ENCODE data around the gene F2. TPM values are rescaled to one million over a fixed set of nuclear protein-coding genes. Genes with fewer than 3 reads are reported as not detected.
A peak's percentile ranks its signal among the peaks of the same experiment; 100 is the strongest.
"Not testable (repeated sequence)": the region's sequence is repeated elsewhere in the genome, so short reads cannot be mapped to it uniquely, and the experiment has no call there.

The F2 gene
- polyA plus RNA-seq (2013): 0.04 and 0.05 TPM in 2 replicates

DNA sequence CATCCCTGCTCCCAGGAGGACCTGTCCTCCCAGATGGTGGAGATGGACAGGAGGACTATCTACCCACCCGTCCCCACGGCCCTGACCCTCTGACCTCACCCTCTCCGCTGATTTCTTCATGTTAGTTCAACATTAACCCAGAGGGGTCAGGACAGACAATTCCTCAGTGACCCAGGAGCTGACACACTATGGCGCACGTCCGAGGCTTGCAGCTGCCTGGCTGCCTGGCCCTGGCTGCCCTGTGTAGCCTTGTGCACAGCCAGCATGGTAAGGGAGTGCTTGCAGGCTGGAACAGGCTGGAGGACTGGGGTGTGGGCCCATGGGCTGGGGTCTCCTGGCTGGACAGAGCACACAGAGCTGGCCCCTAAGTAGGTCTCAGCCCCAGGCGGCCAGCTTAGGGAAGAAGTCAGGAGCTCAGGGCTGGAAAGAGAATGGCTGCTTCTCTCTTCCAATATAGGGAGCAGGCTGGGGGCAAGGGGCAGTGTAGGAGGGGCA lies at the start of gene F2:
TSS of gene F2 (plus strand) at position 166 of the 495 bp plus-strand sequence. CDS start at position 189, 23 bp downstream.
- Histone ChIP-seq H2AK5ac (ENCODE audit: low read length) (no peak within 1 kb of the TSS), H3K4me2 (ENCODE audit: low read length) (no peak within 1 kb of the TSS), H4K91ac (ENCODE audit: low read depth, low read length) (peak within 1 kb of the TSS; percentile 6), H3K27ac (ENCODE audit: low read depth, low read length) (no peak within 1 kb of the TSS), H3K14ac (ENCODE audit: low read length) (no peak within 1 kb of the TSS), H2BK12ac (ENCODE audit: low read length) (no peak within 1 kb of the TSS), H3K4me1 (ENCODE audit: control insufficient read depth in 1 of 2, insufficient read depth in 2 of 2, low read length in 2 of 2) (peaks cover 8 to 10% of the 10 kb centered on the region in 2 experiments), H3K4ac (ENCODE audit: low read depth, low read length) (no peak within 1 kb of the TSS), H3K23ac (ENCODE audit: low read length) (no peak within 1 kb of the TSS), H3K9ac (ENCODE audit: low read length) (no peak within 1 kb of the TSS), H3K79me2 (ENCODE audit: control insufficient read depth, insufficient read depth, low read length, poor library complexity) (no peaks in the 10 kb centered on the region), H3K18ac (ENCODE audit: low read length) (no peak within 1 kb of the TSS), H3K27me3 (ENCODE audit: insufficient read depth, low read length) (no peaks in the 10 kb centered on the region), H2BK5ac (ENCODE audit: low read depth, low read length, poor library complexity) (no peak within 1 kb of the TSS), H3K4me3 (ENCODE audit: low read depth, low read length) (no peak within 1 kb of the TSS), H3K9me3 (ENCODE audit: insufficient read depth, low read depth, low read length) (no peaks in the 10 kb centered on the region), H4K12ac (ENCODE audit: low read depth, low read length) (no peak within 1 kb of the TSS), H2BK120ac (ENCODE audit: insufficient read depth, low read length, poor library complexity) (no peak within 1 kb of the TSS), H4K8ac (ENCODE audit: low read depth, low read length) (peak within 1 kb of the TSS; percentile 27), H2AFZ (ENCODE audit: insufficient read depth, low read length, poor library complexity) (peak within 1 kb of the TSS; percentile 19), H3K79me1 (ENCODE audit: low read length) (no peaks in the 10 kb centered on the region), H3K36me3 (ENCODE audit: control insufficient read depth in 1 of 2, insufficient read depth in 2 of 2, low read length in 2 of 2) (no peaks in the 10 kb centered on the region)
- no CpG with 5 or more reads among the region's 7 CpGs for WGBS (ENCODE audit: extremely low coverage, insufficient coverage, insufficient read length)
- no peak for DNase-seq

DNA sequence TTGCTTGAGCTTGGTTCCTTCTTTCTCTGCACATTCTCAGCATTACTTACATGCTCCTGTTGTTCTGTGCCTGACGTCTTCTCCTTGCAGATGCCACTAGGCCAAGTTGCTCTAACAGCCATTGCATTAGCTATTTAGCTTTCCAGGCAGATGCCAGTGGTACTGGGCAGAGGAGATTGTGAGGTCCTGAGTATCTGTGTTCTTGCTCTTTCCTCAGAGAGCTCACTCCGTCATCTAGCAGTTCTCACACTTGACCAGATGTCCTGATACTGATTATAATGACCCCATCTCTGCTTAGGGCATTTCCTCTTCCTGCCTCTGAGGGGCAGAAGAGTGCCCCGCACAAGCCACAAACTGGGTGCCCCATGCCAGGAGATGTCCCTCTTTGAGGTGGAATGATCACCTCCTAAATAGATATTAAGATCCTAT lies 49.3 kb upstream of the F2 start:
- WGBS (ENCODE audit: extremely low coverage, insufficient coverage, insufficient read length): no CpG with 5 or more reads among the region's 3 CpGs
- H3K4ac ChIP-seq (ENCODE audit: low read depth, low read length): no peak overlapping the region
- no peak overlapping the region for H4K91ac ChIP-seq (ENCODE audit: low read depth, low read length)
- no peak overlapping the region for H2AFZ ChIP-seq (ENCODE audit: insufficient read depth, low read length, poor library complexity)
- no peaks in the 10 kb centered on the region for H3K79me2 ChIP-seq (ENCODE audit: control insufficient read depth, insufficient read depth, low read length, poor library complexity)
- no peak for DNase-seq
- no peak overlapping the region for H2AK5ac ChIP-seq (ENCODE audit: low read length)
- no peak overlapping the region for H2BK120ac ChIP-seq (ENCODE audit: insufficient read depth, low read length, poor library complexity)
- H3K79me1 ChIP-seq (ENCODE audit: low read length): peaks cover 1% of the 10 kb centered on the region
- no peak overlapping the region for H3K9ac ChIP-seq (ENCODE audit: low read length)
- no peak overlapping the region for H4K8ac ChIP-seq (ENCODE audit: low read depth, low read length)
- H3K36me3 ChIP-seq (ENCODE audit: control insufficient read depth in 1 of 2, insufficient read depth in 2 of 2, low read length in 2 of 2): peaks cover 54 to 72% of the 10 kb centered on the region in 2 experiments
- no peak overlapping the region for H3K4me3 ChIP-seq (ENCODE audit: low read depth, low read length)
- no peak overlapping the region for H3K23ac ChIP-seq (ENCODE audit: low read length)
- H3K4me1 ChIP-seq (ENCODE audit: control insufficient read depth in 1 of 2, insufficient read depth in 2 of 2, low read length in 2 of 2): peaks cover 7 to 11% of the 10 kb centered on the region in 2 experiments
- H2BK12ac ChIP-seq (ENCODE audit: low read length): no peak overlapping the region
- H3K14ac ChIP-seq (ENCODE audit: low read length): no peak overlapping the region
- H3K27me3 ChIP-seq (ENCODE audit: insufficient read depth, low read length): no peaks in the 10 kb centered on the region
- no peak overlapping the region for H3K18ac ChIP-seq (ENCODE audit: low read length)
- H2BK5ac ChIP-seq (ENCODE audit: low read depth, low read length, poor library complexity): no peak overlapping the region
- no peak overlapping the region for H4K12ac ChIP-seq (ENCODE audit: low read depth, low read length)
- no peak overlapping the region for H3K27ac ChIP-seq (ENCODE audit: low read depth, low read length)
- H3K4me2 ChIP-seq (ENCODE audit: low read length): no peak overlapping the region
- H3K9me3 ChIP-seq (ENCODE audit: insufficient read depth, low read depth, low read length): no peaks in the 10 kb centered on the region

DNA sequence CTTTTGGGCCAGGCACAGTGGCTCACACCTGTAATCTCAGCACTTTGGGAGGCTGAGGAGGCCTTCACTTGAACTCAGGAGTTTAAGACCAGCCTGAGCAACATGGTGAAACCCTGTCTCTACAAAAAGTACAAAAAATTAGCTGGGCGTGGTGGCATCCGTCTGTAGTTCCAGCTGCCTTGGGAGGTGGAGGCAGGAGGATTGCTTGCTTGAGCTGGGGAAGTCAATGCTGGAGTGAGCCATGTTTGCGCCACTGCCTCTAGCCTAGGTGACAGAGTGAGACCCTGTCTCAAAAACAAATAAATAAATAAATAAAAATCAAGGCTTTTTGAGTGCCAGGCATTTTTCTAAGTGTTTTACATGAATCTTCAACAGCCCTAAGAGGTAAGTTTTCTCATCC lies 48.5 kb upstream of the F2 start:
- H2BK5ac ChIP-seq (ENCODE audit: low read depth, low read length, poor library complexity); H3K27ac ChIP-seq (ENCODE audit: low read depth, low read length); H3K79me1 ChIP-seq (ENCODE audit: low read length); H3K4me2 ChIP-seq (ENCODE audit: low read length); H3K79me2 ChIP-seq (ENCODE audit: control insufficient read depth, insufficient read depth, low read length, poor library complexity); H3K9ac ChIP-seq (ENCODE audit: low read length); DNase-seq; H3K14ac ChIP-seq (ENCODE audit: low read length); H4K8ac ChIP-seq (ENCODE audit: low read depth, low read length); H4K12ac ChIP-seq (ENCODE audit: low read depth, low read length); H2AK5ac ChIP-seq (ENCODE audit: low read length); H3K9me3 ChIP-seq (ENCODE audit: insufficient read depth, low read depth, low read length); H3K27me3 ChIP-seq (ENCODE audit: insufficient read depth, low read length); H4K91ac ChIP-seq (ENCODE audit: low read depth, low read length); H3K23ac ChIP-seq (ENCODE audit: low read length); H3K4me3 ChIP-seq (ENCODE audit: low read depth, low read length); H3K4ac ChIP-seq (ENCODE audit: low read depth, low read length); H2BK120ac ChIP-seq (ENCODE audit: insufficient read depth, low read length, poor library complexity); H3K18ac ChIP-seq (ENCODE audit: low read length); H2BK12ac ChIP-seq (ENCODE audit: low read length); H2AFZ ChIP-seq (ENCODE audit: insufficient read depth, low read length, poor library complexity): not testable (repeated sequence)
- no CpG with 5 or more reads among the region's 3 CpGs for WGBS (ENCODE audit: extremely low coverage, insufficient coverage, insufficient read length)
- peaks cover 48 to 66% of the 10 kb centered on the region in 2 experiments for H3K36me3 ChIP-seq (ENCODE audit: control insufficient read depth in 1 of 2, insufficient read depth in 2 of 2, low read length in 2 of 2)
- peaks cover 12 to 16% of the 10 kb centered on the region in 2 experiments for H3K4me1 ChIP-seq (ENCODE audit: control insufficient read depth in 1 of 2, insufficient read depth in 2 of 2, low read length in 2 of 2)

DNA sequence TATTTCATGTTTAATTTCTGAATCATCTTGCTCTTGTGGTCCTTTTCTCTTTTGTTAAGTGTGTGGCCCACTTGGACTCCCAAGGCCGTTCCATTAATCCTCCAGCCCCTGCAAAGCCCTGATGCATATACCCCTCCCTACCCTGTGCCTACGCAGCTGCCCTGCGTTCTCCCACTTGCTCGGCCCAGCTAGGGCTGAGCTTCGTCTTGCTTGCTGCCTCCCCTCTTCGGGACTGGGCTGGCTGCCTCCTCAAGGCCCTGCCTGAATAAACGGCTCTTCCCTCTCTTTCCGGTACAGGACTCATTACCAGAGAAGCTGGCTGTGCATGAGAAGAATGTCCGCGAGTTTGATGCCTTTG lies 47.1 kb upstream of the F2 start:
- Histone ChIP-seq H3K79me1 (ENCODE audit: low read length) (peaks cover 11% of the 10 kb centered on the region), H3K4me3 (ENCODE audit: low read depth, low read length) (no peak overlapping the region), H3K23ac (ENCODE audit: low read length) (no peak overlapping the region), H3K9ac (ENCODE audit: low read length) (no peak overlapping the region), H3K9me3 (ENCODE audit: insufficient read depth, low read depth, low read length) (no peaks in the 10 kb centered on the region), H3K36me3 (ENCODE audit: control insufficient read depth in 1 of 2, insufficient read depth in 2 of 2, low read length in 2 of 2) (peaks cover 46 to 61% of the 10 kb centered on the region in 2 experiments), H2AK5ac (ENCODE audit: low read length) (no peak overlapping the region), H2BK5ac (ENCODE audit: low read depth, low read length, poor library complexity) (no peak overlapping the region), H2BK120ac (ENCODE audit: insufficient read depth, low read length, poor library complexity) (no peak overlapping the region), H2AFZ (ENCODE audit: insufficient read depth, low read length, poor library complexity) (no peak overlapping the region), H3K18ac (ENCODE audit: low read length) (no peak overlapping the region), H3K14ac (ENCODE audit: low read length) (no peak overlapping the region), H2BK12ac (ENCODE audit: low read length) (no peak overlapping the region), H3K79me2 (ENCODE audit: control insufficient read depth, insufficient read depth, low read length, poor library complexity) (no peaks in the 10 kb centered on the region), H3K27me3 (ENCODE audit: insufficient read depth, low read length) (no peaks in the 10 kb centered on the region), H3K27ac (ENCODE audit: low read depth, low read length) (no peak overlapping the region), H3K4me2 (ENCODE audit: low read length) (no peak overlapping the region), H4K8ac (ENCODE audit: low read depth, low read length) (no peak overlapping the region), H4K91ac (ENCODE audit: low read depth, low read length) (no peak overlapping the region), H3K4me1 (ENCODE audit: control insufficient read depth in 1 of 2, insufficient read depth in 2 of 2, low read length in 2 of 2) (peaks cover 17 to 20% of the 10 kb centered on the region in 2 experiments), H3K4ac (ENCODE audit: low read depth, low read length) (no peak overlapping the region), H4K12ac (ENCODE audit: low read depth, low read length) (no peak overlapping the region)
- no CpG with 5 or more reads among the region's 10 CpGs for WGBS (ENCODE audit: extremely low coverage, insufficient coverage, insufficient read length)
- no peak for DNase-seq
